NCI-H748 treated with DMSO at 0.1 percent for 48 hours (cell line): Measurements from ENCODE around the gene KCND1.

Experiments used
- DNase-seq: peaks from one replicate; lab custom pipeline; 2025; lab: John Stamatoyannopoulos, UW

The KCND1 gene

DNA sequence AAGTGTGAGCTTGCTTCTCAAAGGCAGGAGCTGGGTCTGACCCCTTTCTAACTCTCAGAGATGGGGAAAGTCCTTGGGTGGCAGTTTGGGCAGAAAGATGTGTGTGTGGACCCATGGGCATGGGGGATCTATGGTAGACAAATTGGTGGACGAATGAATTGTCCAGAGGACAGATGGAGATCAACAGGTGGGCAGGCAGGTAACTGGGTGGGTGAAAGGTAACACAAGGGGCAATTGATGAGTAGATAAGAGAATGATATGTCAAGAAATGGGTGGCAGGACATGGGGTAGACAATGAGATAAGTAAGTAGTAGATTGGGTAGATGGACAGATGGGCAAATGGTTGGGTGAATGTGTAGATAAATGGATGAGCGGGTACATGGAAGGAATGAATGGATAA is 2.9 kb upstream of the KCND1 start:
- DNase-seq, result no peak

DNA sequence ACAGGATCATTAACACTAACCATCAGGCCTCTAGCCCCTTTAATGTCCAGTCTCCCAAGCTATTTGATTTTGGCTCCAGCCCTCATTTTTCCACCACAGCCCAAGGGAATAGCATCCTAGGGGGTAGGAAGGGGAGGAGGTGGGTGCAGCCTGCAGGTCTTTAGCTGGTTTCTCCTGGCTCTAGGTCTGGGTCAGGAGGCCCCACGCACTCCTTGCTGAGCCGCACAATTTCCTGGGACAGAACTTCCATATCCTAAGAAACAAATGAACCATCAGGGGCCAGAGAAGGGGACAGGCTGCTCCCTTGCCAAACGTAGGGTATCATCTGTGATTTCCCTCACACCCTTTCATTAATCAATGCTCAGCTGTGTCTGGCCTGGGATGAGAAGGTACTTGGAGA is 2.4 kb upstream of the KCND1 start:
- DNase-seq, result no peak

DNA sequence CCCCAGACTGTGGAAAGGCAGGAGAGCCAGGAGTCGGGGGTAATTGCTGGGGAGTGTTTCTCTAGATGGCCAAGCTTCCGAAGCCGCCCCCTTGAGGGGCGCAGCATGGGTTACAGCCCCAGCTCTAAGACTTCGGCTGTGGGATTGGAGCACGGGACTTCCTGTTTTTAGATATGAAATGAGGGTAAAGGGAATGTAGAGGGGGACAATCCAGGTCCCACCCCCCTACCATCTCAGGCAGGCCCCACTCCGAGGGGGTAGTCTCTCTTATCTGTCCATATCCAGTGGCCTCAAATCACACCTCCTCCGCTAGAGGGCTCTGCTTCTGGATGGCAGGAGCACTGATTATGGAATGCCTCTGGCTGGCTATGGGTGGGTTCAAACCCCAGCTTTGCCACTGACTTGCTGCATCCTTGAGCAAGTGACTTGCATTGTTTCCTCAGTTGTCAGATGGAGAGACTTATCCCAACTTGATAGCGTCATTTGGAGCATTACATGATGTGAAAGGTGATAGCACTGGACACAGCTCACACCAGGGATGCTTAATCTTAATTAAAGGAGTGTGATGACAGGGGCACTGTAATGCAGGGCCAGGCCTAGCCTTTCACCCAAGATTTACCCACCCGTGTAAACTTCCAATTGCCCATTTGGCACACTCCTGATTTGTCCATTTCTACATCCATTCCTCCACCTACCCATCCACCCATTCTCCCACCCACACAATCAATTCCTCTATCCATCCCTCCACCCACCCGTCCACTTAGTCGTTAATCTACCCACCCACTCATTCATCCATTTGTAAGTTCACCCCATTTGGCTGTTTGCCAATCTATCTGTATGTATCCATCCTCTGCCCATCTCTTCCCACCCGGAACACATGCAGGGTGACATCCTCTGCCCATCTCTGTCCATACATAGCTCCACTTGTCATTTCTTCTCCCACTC is 848 bp upstream of the KCND1 start:
- peak; percentile 27 for DNase-seq

DNA sequence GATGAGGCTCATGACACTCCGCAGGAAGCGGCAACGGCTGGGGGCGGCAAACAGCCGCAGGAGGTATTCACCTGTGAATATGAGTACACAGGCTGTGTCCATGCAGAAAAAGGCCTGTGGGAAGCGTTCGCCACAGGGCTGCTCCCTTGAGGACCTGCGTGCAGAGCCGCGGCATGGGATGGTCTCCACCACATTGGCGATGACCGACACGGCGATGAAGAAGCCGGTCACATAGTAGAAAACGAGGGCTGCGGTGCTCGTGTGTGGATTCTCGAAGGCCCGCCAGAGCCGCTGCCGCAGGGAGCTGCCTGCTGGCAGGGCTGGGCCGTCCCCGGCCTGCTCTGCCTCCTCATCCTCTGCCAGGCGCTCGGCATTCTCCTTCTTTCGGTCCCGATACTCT is 2.2 kb downstream of the KCND1 start:
- DNase-seq, result no peak

DNA sequence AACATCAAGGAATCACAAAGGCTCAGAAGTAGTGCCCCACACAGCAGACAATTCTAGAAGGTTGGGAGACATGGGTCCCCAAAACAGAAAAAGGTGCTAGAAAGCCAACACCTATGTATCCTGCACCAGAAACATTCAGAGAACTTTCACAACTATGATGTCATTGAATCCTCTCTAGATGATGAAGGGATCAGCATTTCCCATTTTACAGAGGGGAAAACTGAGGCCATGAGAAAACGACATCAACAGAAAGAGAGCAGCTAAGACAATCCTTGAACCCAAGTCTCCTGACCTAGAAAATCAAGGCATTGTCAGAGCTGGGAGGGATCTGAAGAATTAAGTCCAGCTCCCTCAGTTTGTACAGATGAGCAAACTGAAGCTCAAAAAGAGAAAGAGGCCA is 3.3 kb downstream of the KCND1 start:
- DNase-seq, result no peak

DNA sequence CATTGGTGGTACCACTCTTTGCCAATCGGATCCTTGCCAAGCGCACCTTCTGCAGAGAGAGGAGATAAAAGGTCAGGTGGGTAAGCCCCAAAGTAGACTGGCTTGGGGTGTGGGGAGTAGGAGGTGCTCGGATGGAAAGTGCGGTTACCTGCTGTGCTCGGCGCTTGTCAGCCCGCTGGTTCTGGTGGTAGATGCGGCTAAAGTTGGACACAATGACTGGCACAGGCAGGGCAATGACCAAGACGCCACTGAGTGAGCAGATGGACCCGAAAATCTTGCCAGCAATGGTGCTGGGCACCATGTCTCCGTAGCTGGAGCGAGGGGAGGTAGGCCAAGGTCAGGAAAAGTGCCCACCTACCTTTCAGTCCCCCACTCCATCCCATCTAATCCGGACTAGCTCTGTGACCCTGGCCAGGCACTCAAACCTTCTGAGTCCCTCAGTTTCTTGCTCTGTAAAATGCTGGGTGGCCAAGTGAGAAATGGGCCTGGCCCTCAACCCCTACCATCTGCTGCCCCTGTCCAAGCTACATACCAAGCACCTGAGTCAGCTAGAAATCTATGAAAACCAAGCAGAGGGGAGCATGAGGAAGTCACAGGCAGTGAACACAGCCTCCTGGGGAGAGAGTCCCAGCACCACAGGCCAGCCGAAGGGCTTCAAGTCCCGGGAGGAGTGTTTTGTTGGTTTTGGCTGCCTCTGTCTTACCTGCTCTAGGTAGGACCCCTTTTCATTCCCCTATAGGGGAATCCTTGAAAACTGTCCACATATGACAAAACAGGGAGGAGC is 4.7 kb downstream of the KCND1 start:
- no peak for DNase-seq

DNA sequence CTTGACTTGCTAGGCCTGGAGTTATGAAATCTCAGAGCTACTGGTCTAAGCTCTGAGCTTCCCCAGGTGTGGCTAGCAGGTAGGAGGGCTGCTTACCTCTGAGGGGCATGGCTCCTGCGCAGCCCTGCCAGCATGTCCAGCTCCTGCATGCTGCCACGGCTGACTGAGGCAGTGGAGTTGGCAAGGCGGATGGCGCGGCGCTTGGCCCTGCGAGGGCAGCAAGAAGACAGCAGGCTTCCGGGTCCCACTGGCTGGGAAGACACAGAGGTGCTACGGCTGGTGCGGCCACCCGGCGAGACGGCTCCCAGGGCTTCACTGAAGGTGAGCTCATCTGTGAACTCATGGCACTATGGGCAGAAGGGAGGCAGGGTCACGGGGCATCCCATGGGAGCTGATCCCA is 5.7 kb downstream of the KCND1 start:
- DNase-seq, result no peak

DNA sequence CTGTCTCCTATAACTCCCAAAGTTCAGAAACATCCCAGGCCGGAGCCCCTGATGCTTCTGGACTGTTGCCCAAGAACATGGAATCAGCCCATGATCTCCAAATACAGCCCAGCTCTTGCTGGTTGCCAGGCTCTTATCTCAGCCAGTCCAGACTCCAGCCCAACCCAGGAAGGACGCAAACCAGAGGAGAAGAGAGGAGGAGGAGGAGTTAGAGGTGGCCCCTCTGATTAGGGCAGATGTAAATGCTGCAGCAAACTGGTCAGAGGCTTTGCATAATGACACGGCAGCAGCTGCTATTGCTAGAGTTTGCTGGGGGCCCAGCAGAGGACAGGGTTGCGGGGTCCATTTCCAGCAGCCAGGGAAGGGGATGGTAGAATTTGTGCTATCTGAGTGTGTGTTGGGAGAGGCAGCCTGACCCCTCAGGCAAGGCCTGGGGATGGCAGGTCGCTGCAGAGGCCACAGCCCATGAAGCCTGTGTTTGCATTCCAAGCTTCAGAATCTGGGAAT is 10.0 kb downstream of the KCND1 start:
- DNase-seq, result no peak

DNA sequence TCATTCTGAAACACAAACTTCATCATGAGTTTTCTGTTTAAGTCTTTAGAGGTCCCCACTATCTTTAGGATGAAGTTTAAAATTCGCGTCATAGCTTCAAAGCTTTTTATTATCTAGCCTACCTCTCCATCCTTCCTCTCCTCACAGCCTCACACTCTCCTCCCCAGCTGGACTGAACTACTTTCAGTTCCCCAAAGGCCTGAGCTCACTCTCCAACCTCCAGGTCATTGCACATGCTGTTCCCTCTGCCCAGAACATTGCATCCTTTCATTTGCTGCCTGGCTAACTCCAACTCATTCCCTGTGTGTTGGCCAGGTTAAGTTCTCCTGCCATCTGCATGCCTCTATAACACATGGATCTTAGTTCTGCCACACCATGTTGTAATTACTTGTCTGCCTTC is 11.4 kb downstream of the KCND1 start:
- DNase-seq, result no peak

DNA sequence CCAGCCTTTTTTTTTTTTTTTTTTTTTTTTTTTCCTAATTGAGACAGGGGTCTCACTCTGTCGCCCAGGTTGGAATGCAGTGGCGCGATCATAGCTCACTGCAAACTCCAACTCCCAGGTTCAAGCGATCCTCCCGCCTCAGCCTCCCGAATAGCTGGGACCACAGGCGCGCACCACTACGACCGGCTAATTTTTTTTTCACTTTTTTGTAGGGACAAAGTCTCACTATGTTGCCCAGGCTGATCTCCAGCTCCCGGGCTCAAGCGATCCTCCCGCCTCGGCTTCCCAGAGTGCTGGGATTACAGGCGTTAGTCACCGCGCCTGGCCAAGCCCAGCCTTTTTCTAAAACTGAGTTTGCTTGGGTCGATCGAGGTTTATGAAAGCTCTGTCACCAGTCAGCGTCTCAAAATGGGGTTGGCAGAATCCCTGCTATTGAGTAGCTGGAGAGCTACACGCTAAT is 13.0 kb downstream of the KCND1 start:
- DNase-seq, result no peak

DNA sequence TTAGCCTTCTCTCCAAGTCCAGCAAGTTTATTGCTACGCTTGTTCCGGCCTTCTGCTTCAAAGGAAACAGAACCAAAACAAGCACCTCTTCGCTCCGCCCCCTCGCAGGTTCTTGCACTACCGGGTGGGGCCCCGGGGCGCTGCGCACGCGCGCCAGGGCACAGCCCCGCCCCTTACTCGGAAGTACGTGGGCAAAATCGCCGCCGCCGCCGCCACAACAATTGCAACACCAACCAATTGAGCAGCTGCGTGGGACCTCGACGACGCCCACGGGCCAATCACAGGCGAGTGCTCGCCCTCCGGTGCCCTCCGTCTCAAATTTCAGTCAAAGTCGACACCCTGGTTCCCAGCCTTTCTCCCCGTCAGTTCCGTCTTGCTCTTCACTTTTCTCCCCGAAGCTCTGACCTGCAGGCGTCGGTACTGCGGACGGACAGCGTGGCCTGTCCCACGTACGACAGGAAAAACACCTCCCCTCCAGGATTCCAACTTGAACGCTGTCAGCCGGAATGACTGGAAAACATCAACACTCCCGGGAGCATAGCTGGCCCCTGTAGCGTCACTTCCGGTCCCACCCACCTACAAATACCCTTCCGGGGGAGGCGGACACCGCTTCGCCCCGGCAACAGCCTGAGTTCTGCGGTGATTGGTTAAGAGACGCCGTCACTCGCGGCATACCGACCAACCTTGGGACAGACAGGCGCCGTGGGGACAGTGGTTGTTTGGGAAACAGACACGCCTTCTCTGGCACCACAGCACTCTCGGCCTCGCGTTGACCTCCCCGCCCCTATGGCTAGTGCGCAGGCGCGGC is 13.6 kb downstream of the KCND1 start:
- DNase-seq, result peak; percentile 88

DNA sequence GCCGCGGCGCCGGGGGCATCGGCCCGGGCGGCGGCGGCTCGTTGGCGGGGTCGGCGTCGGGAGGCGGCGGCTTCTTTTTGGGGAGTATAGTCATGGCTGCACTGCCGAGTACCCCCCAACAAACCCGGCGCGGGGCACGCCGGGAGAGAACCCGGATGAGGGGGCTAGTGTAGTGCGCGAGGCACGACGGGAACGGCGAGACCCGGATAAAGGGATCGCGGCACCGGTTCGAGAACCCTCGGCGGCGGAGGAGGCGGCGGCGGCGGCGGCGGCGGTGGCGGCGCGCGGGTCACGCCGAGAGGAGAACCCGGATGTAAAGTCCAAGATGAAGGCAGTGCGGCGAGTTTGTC is 14.2 kb downstream of the KCND1 start, which contains the start of gene OTUD5:
OTUD5 (minus strand) TSS at position 131 of the 350 bp plus-strand sequence; CDS start at position 94, 37 bp downstream.
- peak; percentile 33 for DNase-seq

DNA sequence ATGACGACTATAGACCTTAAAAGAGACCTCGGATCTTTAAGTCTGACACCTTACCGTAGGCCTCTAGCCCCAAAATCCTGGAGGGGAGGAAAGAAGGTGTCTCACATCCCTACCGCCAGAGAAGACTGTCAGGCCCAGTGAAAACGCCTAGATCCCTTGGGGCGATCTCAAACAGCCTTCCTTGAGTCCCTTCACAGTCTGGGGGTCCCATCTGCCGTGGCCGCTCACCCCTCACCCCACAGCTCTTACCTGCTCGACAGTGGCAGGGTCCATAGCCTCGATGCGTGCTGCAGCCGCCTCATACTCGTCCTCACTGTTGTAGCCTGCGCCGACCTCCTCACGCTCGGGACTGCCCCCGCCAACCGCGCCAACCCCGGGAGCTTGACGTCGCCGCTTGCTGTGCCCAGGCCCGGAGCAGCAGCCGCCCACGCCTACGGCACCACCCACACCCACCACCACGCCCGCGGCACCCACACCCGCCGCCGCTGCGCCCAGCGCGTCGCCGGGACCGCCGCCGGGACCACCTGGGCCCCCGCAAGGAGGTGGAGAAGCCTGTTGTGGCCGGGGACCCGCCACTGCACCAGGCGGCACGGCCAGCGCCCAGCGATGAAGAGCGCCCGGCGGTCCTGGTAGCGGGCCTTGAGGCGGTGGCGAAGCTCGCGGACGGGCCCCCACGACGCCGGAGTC is 14.8 kb downstream of the KCND1 start:
- no peak for DNase-seq

DNA sequence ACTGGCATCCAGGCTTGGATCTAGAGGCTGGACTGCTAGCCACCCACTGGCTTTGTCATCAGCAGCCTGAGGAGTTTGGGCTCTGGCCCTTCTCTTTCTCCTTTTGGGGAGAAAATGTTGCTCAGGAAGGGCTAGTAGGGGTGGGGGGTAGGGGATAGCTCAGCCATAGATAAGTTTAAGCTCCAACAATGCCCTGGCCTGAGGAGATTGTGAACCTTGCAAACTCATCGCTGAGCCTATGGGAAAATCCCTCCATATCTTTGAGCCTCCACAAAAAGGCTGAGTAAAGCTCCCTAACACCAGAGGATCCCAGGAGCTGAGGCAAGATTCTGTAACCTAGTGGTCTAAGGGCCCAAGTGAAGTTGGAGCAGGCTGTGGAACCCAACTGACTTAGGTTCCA is 23.1 kb downstream of the KCND1 start:
- no peak for DNase-seq

DNA sequence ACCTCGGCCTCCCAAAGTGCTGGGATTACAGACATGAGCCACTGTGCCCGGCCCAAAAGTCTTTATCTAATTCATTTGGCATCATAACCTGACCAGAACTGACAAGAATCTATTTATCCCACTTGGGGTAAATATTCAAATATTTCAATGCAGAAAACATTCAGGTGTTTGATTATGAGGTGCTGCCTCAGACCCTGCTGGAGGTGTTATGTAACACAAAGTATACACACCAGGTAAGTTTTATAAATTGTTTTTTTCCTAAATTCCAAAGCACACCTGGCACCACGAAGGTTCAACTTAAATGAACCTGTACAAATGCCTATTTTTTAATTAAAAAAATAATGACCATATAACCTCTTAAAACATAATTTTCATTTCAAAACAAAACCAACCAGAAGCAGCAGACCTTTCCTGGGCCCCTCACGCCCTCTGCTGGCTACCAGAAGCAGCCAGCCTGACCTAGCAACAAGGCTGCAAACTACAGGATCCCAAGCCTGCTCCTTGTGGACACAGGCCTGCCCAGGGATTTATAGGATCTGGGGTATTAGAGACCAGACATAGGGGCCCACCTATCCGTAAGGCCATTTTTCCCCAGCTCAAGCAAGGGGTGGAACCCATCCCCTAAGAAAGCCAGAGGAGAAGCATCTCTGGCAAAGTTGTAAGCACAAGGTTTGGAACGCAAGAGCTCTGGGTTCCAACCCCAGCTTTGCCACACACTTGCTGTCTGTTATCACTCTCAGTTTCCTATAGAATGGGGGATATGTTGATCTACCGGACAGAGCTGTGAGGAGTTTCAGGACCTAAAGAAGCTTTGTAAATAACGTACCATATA is 25.9 kb downstream of the KCND1 start:
- peak; percentile 3 for DNase-seq

DNA sequence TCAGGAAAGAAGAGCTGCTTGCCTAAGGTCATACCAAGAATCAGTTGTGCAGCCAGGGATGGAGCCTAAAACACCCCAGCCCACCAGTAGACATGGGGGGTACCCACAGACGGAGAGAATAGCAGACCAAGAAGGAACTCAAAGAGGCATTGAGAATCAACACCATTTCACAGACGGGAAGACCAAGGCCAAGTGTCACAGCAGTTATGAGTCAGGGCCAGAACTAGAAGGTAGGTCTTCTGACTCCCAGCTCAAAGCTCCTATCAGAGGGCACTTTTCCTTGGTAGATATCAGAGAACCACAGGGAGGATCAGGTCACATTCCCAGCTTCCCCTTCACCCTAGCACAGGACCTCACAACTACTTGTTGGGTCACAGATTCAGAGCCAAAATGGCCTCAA is 28.7 kb downstream of the KCND1 start:
- DNase-seq, result no peak

DNA sequence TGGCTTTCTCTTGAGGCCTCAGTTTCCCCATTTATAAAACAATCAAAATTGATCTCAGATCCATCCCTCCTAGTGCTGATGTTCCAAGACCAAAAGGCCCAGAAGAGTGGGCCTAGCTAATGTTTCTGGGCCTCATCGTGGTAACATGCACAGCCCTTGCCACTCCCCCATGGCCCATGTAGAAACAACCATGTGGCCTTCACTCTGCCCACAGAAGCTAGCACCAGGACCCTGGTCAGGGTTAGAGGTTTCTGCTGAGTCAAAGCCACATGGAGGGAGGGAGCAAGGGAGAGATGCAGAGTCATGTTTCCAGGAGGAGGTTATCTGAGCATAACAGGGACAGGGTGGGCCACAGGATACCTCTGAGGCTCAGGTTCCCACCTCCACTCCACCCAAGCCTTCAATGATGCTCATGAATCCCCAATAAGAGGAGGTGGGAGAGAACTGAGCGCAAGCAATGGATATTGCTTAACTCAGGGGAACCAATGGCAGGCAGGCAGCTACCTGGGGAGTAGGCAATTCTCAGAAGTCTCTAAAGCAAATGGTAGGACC is 31.2 kb downstream of the KCND1 start:
- no peak for DNase-seq

DNA sequence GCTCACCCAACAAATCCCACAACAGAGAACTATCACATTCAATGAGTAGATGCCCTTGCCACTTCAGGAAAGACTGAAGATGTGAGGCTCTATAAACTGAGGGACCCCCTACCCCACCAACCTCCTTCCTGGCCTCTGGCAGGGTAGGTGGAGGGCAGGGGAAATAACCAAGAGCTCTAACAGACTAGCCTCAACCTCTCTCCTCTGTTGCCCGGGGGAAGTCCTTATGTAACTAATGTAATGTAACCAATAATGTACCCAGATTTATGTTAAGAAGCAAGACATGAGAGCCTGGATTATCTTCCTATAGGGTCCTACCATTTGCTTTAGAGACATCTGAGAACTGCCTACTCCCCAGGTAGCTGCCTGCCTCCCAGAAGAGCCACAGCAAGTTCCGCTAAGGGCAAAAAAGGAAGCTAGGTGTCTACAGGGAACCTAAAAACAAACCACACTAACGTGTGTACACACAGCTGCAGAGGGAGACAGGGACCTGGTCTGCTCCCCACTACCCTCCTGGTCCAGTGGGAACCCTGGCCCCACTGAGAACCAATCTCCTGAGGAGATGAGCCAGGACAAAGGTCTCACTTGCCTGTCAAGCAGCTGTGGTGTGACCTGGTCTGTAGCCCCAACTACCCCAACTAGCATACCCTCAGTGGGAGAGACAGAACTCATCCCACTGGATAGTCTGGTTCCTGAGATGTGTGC is 32.0 kb downstream of the KCND1 start:
- no peak for DNase-seq

DNA sequence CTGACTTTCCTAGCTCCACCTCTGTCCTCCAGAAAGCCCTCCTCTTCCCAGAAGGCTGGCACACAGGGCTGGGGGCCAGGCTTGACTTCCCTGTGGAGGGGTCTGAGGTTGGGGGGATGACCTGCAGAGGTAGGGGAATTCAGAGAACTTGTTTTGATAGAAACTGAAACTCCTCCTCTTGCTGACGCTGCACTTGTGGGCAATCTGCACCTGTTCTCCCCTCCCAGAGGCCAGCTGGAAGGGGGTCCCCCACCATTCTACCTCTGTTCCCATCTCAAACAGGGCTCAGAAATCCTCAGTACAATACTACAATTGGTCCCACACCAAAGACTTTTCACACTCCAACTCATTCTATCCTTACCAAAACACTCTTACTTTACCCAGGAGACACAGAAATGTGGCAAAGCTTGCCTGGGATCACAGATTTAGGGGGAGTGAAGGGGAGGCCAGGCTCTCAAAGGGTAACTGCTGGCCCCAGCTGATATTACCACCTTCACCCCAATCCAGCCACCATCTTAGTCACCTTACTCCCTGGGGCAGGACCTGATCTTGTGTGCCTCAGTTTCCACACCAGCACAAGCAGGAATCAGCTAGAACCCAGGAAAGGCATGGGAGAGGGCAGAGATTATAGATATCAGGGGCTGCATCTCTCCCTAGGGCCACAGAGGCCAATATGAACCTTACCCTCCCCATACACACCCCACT is 32.8 kb downstream of the KCND1 start:
- DNase-seq, result no peak
